ENCODE measurements around the gene PPP1R16B. TPM values are rescaled to one million over a fixed set of nuclear protein-coding genes. Genes with fewer than 3 reads are reported as not detected.

The PPP1R16B gene
- total RNA-seq, 1 donor from 2014 or later = 5.3 TPM

DNA sequence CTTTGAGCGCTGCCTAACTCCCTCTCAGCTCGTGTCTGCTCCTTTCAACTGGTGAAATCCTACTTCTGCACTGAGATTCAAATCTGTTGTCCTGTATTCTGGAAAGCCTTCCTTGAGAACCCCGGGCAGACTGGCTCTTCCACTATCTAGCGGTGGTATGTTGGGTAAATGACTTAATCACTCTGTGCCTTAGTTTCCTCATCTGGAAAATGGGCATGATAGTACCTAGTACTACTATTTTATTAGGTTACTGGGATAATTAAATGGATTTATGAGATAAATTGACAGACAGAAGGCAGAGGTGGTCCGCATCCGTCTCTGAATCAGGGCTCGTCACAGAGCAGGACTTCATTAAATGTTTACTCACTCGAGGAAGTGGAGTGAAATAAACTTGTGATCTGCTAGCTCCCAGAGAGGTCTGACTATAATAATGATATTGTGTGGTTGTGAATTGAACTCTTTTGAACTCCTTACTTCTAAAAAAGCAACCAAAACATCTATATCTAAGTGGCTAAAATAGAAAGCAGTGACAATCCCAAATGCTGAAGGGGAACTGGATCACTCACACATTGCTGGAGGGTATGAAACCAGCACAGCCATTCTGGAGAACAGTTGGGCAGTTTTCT lies 26.6 kb downstream of the PPP1R16B start:
- Mint-ChIP-seq H3K4me3 (ENCODE audit: unreplicated experiment) (no peak overlapping the region), H3K27me3 (ENCODE audit: unreplicated experiment) (no peaks in the 10 kb centered on the region), H3K36me3 (ENCODE audit: unreplicated experiment) (no peaks in the 10 kb centered on the region), H3K9me3 (ENCODE audit: unreplicated experiment) (no peaks in the 10 kb centered on the region), H3K27ac (ENCODE audit: unreplicated experiment) (no peak overlapping the region), H3K4me1 (ENCODE audit: low read depth, unreplicated experiment) (no peaks in the 10 kb centered on the region)
- TF ChIP-seq, protein P1, sequence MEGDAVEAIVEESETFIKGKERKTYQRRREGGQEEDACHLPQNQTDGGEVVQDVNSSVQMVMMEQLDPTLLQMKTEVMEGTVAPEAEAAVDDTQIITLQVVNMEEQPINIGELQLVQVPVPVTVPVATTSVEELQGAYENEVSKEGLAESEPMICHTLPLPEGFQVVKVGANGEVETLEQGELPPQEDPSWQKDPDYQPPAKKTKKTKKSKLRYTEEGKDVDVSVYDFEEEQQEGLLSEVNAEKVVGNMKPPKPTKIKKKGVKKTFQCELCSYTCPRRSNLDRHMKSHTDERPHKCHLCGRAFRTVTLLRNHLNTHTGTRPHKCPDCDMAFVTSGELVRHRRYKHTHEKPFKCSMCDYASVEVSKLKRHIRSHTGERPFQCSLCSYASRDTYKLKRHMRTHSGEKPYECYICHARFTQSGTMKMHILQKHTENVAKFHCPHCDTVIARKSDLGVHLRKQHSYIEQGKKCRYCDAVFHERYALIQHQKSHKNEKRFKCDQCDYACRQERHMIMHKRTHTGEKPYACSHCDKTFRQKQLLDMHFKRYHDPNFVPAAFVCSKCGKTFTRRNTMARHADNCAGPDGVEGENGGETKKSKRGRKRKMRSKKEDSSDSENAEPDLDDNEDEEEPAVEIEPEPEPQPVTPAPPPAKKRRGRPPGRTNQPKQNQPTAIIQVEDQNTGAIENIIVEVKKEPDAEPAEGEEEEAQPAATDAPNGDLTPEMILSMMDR (IDR thresholded peaks at IDR 0.05; ENCODE audit: partially characterized antibody, unreplicated experiment) = no peak
- no peak for DNase-seq

DNA sequence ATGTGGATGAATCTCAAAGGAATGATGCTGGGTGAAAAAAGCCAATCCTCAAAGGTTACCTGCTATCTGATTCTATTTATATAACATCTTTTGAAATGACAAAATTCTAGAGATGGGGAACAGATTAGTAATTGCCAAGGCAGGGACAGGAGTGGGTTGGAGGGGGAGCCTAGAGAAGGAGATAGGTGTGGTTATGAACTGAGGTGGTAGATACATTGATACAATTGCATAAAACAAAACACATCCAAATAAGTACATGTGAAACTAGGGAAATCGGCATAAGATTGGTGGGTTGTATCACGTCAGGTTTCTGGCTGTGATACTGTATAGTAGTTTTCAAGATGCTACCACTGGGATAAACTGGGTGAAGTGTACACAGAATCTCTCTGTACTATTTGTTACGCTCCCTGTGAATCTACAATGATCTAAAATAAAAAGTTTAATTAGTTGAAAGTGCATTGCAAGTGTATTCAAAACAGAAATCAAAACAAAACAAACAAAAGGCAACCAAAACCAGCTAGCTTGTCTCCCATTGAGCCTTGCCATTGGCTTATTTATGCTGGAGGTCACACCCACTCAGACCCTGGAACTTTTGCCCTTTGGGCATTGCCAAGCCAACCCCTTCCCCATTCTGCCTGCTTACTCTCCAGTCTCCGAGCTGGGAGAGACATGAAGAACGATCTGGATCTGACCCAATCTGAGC lies 27.8 kb downstream of the PPP1R16B start:
- TF ChIP-seq, protein P1 (IDR thresholded peaks at IDR 0.05; ENCODE audit: partially characterized antibody, unreplicated experiment) = no peak
- no peak for DNase-seq
- Mint-ChIP-seq H3K4me3 (ENCODE audit: unreplicated experiment) (no peak overlapping the region), H3K4me1 (ENCODE audit: low read depth, unreplicated experiment) (no peaks in the 10 kb centered on the region), H3K9me3 (ENCODE audit: unreplicated experiment) (no peaks in the 10 kb centered on the region), H3K27ac (ENCODE audit: unreplicated experiment) (no peak overlapping the region), H3K27me3 (ENCODE audit: unreplicated experiment) (no peaks in the 10 kb centered on the region), H3K36me3 (ENCODE audit: unreplicated experiment) (no peaks in the 10 kb centered on the region)

DNA sequence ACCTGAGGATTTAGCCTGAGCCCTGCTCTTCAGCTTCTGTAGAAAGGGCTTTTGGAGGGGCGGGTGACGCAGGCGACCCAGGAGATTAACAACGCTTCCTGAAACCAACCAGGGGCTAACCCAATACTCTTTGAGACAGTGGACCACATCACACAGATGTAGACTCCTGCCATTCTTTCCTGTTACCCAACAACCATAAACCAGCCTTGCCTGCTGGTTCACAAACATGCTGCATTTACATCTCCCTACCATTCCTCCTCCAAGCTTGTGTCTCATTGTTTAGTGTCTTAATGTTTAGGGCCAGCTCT lies 28.3 kb downstream of the PPP1R16B start:
- TF ChIP-seq, protein P1 (IDR thresholded peaks at IDR 0.05; ENCODE audit: partially characterized antibody, unreplicated experiment) = no peak
- Mint-ChIP-seq H3K36me3 (ENCODE audit: unreplicated experiment) (no peaks in the 10 kb centered on the region), H3K27ac (ENCODE audit: unreplicated experiment) (no peak overlapping the region), H3K27me3 (ENCODE audit: unreplicated experiment) (no peaks in the 10 kb centered on the region), H3K9me3 (ENCODE audit: unreplicated experiment) (no peaks in the 10 kb centered on the region), H3K4me3 (ENCODE audit: unreplicated experiment) (no peak overlapping the region), H3K4me1 (ENCODE audit: low read depth, unreplicated experiment) (no peaks in the 10 kb centered on the region)
- DNase-seq = no peak

DNA sequence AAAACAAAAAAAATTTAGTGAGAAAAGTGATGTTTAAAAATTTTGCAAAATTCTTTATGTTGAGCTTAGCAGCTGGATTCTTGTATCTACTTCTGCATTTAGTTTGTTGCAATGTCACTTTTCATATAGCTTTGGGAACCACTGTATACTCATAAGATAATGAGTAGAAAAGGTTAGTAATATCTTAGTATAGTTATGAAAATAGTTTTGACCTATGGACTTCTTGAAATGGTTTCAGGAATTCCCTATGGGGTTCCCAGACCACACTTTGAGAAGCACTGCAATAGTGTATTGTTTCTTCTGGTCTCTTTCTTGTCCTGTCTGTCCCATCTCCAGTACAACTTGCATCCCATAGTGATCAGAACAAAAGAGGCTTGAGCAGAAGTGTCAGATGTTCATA lies 29.4 kb downstream of the PPP1R16B start:
- Mint-ChIP-seq H3K27me3 (ENCODE audit: unreplicated experiment) (no peaks in the 10 kb centered on the region), H3K27ac (ENCODE audit: unreplicated experiment) (no peak overlapping the region), H3K4me1 (ENCODE audit: low read depth, unreplicated experiment) (no peaks in the 10 kb centered on the region), H3K36me3 (ENCODE audit: unreplicated experiment) (no peaks in the 10 kb centered on the region), H3K9me3 (ENCODE audit: unreplicated experiment) (no peaks in the 10 kb centered on the region), H3K4me3 (ENCODE audit: unreplicated experiment) (no peak overlapping the region)
- DNase-seq = no peak
- TF ChIP-seq, protein P1 (IDR thresholded peaks at IDR 0.05; ENCODE audit: partially characterized antibody, unreplicated experiment) = no peak

DNA sequence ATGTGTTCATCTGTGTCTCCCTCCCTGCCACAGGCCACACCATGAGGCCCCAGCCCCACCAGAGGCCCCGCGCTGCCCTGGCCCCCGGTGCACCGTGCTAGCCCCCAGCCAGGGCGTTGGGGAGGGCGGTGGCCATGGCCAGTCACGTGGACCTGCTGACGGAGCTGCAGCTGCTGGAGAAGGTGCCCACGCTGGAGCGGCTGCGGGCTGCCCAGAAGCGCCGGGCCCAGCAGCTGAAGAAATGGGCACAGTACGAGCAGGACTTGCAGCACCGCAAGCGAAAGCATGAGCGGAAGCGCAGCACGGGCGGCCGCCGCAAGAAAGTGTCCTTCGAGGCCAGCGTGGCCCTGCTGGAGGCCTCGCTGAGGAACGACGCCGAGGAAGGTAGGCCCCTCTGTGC lies 30.3 kb downstream of the PPP1R16B start:
- TF ChIP-seq, protein P1 (IDR thresholded peaks at IDR 0.05; ENCODE audit: partially characterized antibody, unreplicated experiment) = no peak
- H3K27me3 Mint-ChIP-seq (ENCODE audit: unreplicated experiment) = no peaks in the 10 kb centered on the region
- no peaks in the 10 kb centered on the region for H3K36me3 Mint-ChIP-seq (ENCODE audit: unreplicated experiment)
- H3K9me3 Mint-ChIP-seq (ENCODE audit: unreplicated experiment) = no peaks in the 10 kb centered on the region
- H3K4me3 Mint-ChIP-seq (ENCODE audit: unreplicated experiment) = no peak overlapping the region
- DNase-seq = no peak
- no peak overlapping the region for H3K27ac Mint-ChIP-seq (ENCODE audit: unreplicated experiment)
- peaks cover 5% of the 10 kb centered on the region for H3K4me1 Mint-ChIP-seq (ENCODE audit: low read depth, unreplicated experiment)
